Body of pancreas (tissue), 4 donors: ENCODE data around the gene PLIN4.

Experiments used
- CTCF ChIP-seq, 7 experiments: fragments of 450-650 bp in 4 of 7; fragments of 200-600 bp in 3 of 7; sonication (generic) in 3 of 7; IDR thresholded peaks; one replicate each; pipeline ENCODE4 v1.5.1; 2016 to 2019; ENCODE audit warnings: antibody characterized with exemption in 7 of 7
- POLR2A ChIP-seq, 3 donors: fragments of 450-650 bp; IDR thresholded peaks; one replicate each; pipeline ENCODE4 v1.6.1; 2016; ENCODE audit warnings: antibody characterized with exemption in 3 of 3, mild to moderate bottlenecking in 2 of 3

DNA sequence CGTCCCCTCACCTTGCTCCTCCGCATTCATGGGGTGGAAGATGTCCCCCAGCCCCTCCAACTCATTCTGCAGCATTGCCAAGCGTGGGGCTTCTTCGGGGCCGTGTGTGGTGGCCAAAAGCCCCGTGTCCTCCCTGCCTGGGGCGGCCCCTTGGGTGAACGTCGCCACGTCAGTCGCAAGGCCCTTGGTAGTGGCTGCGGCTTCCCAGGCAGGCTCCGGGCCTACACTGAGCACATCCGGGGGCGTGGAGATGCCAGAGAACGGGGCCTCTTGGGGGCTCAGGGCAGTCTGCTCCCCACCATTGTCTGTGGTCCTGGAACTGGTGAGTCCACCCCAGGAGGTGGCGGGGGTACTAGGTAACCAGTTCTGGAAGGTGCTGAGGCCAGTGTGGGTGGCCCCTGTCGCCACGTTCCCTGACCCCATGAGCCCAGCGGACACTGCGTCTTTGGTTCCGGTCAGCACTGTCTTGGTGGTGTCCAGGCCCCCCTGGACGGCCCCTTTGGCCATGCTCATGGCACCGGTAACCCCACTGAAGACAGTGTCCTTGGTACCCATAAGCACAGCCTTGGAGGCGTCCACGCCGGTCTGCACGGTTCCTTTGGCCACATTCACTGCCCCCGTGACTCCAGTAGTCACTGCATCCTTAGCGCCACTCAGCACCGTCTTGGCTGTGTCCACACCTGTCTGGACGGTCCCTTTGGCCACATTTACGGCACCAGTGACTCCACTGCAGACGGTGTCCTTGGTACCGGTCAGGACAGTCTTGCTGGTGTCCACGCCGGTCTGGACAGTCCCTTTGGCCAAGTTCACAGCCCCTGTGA is 7.6 kb downstream of the PLIN4 start:
- no peak for TF ChIP-seq CTCF (IDR thresholded peaks at IDR 0.05)
- no peak for TF ChIP-seq POLR2A (IDR thresholded peaks at IDR 0.05)
